IMR-90 (cell line): Measurements from ENCODE around the gene TGDS.

Source experiments
- CEBPB ChIP-seq: IDR thresholded peaks from 2 replicates; pipeline ENCODE4 v1.6.1; 2012; ENCODE audit warnings: low read depth, low read length, improper control_type of control experiment
- CHD1 ChIP-seq: IDR thresholded peaks from 2 replicates; pipeline ENCODE4 v1.6.1; 2012; ENCODE audit warnings: low read depth, low read length, improper control_type of control experiment
- FOS ChIP-seq: fragments of 150-350 bp; IDR thresholded peaks from 2 replicates; pipeline ENCODE4 v1.6.1; 2016; ENCODE audit warnings: low read depth, low read length
- MXI1 ChIP-seq: IDR thresholded peaks from 2 replicates; pipeline ENCODE4 v1.6.1; 2012; ENCODE audit warnings: low read depth, mild to moderate bottlenecking, low read length, moderate library complexity, borderline replicate concordance
- POLR2A ChIP-seq: IDR thresholded peaks from 2 replicates; pipeline ENCODE4 v1.6.1; 2012; ENCODE audit warnings: mild to moderate bottlenecking, low read depth, low read length
- RAD21 ChIP-seq: IDR thresholded peaks from 2 replicates; pipeline ENCODE4 v1.6.1; 2012; ENCODE audit warnings: low read length, improper control_type of control experiment
- RCOR1 ChIP-seq: IDR thresholded peaks from 2 replicates; pipeline ENCODE4 v1.6.1; 2012; ENCODE audit warnings: mild to moderate bottlenecking, low read length, improper control_type of control experiment; ENCODE audit not compliant: insufficient replicate concordance
- RFX5 ChIP-seq: IDR thresholded peaks from 2 replicates; pipeline ENCODE4 v1.8.0; 2012; ENCODE audit warnings: low read depth, mild to moderate bottlenecking, low read length, moderate library complexity
- SMC3 ChIP-seq: fragments of 150-350 bp; IDR thresholded peaks from 2 replicates; pipeline ENCODE4 v1.6.1; 2016; ENCODE audit warnings: low read depth, mild to moderate bottlenecking, antibody characterized with exemption, low read length, moderate library complexity
- TF ChIP-seq, protein P1 (sequence below): conservative IDR thresholded peaks from 2 replicates; pipeline ENCODE4 v1.5.1; 2012; ENCODE audit warnings: mild to moderate bottlenecking, low read depth, low read length, improper control_type of control experiment

DNA sequence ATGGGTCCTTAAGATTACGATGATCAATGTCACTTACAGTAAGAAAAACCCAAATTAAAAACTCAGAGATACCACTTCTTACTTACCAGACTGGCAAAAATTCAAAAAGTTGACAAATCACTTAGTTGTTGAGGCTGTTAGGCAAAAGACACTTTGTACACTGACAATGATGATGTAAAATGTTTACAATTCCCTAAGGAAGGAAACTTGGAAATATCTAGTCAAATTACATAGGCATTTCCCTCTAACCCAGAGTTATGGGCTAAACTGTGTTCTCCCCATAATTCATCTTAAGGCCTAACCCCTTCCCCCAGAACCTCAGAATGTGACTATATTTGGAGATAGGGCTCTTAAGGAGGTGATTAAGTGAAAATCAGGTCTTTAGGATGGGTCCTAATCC is 12.0 kb downstream of the TGDS start:
- TF ChIP-seq POLR2A (no peak), FOS (no peak), RAD21 (no peak), SMC3 (no peak), CHD1 (no peak), MXI1 (no peak), CEBPB (no peak), RFX5 (no peak), RCOR1 (no peak)
- TF ChIP-seq, protein P1, sequence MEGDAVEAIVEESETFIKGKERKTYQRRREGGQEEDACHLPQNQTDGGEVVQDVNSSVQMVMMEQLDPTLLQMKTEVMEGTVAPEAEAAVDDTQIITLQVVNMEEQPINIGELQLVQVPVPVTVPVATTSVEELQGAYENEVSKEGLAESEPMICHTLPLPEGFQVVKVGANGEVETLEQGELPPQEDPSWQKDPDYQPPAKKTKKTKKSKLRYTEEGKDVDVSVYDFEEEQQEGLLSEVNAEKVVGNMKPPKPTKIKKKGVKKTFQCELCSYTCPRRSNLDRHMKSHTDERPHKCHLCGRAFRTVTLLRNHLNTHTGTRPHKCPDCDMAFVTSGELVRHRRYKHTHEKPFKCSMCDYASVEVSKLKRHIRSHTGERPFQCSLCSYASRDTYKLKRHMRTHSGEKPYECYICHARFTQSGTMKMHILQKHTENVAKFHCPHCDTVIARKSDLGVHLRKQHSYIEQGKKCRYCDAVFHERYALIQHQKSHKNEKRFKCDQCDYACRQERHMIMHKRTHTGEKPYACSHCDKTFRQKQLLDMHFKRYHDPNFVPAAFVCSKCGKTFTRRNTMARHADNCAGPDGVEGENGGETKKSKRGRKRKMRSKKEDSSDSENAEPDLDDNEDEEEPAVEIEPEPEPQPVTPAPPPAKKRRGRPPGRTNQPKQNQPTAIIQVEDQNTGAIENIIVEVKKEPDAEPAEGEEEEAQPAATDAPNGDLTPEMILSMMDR: no peak
